Stimulated activated CD8-positive, alpha-beta memory T cell treated with anti-CD3 and anti-CD28 coated beads, Interleukin-2, amount 100 ng/mL, for 1 hour (primary cell): ENCODE measurements around the gene RGMB.
"Not testable (repeated sequence)": the region's sequence is repeated elsewhere in the genome, so short reads cannot be mapped to it uniquely, and the experiment has no call there.

Source experiments
- DNase-seq, 2 donors: peaks; one replicate each; pipeline ENCODE4 v3.0.0-alpha.2; 2020; ENCODE audit warnings: low read depth in 2 of 2

Gene RGMB, protein sequence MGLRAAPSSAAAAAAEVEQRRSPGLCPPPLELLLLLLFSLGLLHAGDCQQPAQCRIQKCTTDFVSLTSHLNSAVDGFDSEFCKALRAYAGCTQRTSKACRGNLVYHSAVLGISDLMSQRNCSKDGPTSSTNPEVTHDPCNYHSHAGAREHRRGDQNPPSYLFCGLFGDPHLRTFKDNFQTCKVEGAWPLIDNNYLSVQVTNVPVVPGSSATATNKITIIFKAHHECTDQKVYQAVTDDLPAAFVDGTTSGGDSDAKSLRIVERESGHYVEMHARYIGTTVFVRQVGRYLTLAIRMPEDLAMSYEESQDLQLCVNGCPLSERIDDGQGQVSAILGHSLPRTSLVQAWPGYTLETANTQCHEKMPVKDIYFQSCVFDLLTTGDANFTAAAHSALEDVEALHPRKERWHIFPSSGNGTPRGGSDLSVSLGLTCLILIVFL

DNA sequence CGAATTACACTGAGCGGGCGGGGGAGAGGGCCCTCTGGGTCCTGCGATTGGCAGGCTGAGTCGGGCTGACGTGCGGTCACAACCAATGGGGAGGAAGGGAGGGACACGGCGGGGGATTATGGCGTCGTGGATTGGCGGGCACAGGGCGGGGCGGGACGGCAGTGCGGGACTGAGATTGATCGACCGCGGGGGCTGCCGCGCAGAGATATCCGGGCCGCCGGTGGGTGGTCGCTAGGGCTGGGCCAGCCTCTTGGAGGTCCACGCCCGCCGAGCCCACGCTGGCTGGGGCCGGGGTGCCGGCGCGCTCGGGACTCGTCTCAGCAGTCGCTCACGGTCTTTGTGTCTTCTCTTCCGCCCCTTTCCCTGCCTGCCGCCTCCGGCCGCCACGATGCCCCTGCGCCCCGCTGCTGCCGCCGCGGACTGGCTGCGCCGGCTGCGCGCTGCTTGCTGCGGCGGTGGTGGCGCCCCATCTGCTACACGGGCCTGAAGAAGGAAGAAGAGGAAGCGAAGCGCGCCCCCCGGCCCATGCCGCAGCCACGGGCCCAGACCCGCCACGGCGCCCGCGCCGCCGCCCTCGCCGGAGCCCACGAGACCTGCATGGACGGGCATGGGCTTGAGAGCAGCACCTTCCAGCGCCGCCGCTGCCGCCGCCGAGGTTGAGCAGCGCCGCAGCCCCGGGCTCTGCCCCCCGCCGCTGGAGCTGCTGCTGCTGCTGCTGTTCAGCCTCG lies at the start of gene RGMB:
RGMB (plus strand) TSS at position 200 of the 728 bp plus-strand sequence; CDS start at position 608, 408 bp downstream.
- peak; percentile 65 to 82 for DNase-seq

DNA sequence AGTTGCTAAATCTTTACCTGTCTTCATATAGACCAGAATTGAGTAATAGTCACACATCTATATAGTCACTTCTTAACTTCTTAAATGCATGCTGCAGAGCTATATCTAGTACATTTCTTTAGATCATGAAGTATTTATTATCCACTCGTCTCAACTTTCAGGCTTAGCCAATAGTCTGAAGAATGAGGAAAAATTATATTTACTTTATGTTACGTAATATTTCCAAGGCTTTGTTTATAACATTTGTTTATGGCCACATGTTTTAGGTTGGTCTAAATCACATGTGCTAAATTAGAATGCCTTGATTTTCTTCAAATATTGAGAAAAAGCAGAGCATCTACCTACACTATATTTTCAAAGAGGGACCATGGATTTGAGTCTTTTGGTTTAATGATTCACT lies 47.2 kb upstream of the RGMB start:
- no peak for DNase-seq

DNA sequence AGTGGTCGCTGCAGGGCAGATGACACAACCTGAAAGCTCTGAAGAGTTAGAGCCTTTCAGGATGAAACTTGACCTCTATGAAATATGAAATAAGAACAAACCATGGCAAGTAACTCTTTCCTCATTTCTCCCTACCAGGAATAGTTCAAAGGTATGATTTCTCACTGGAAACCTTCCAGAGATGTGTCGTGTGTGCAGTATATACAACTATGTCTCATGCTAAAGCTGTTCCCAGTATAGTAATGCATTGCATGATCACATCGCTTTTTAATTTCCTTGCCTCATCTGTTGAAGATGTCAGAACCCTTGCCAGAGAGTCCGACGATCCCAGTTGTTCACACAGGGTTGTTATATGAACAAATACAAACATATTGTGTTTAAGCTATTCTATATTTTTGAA lies 45.8 kb upstream of the RGMB start:
- DNase-seq = no peak

DNA sequence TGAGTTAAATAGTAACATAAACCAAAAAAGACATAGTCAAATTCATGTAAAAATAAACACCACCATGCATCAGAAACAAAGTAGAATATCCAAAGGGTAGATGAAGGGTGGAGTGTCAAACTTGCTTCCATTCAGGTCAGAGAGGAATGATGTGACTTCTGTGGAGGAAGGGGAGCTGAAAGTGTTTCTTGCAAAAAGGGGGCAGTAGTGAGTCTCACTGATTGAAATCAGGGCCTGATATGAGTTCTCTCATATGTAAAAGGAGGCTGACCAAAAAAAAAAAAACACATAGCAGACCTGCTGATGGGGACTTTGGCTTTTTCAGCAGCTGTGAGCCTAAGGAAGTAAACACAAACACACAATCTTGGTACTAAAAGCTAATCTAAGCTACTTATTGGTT lies 38.8 kb upstream of the RGMB start:
- no peak for DNase-seq

DNA sequence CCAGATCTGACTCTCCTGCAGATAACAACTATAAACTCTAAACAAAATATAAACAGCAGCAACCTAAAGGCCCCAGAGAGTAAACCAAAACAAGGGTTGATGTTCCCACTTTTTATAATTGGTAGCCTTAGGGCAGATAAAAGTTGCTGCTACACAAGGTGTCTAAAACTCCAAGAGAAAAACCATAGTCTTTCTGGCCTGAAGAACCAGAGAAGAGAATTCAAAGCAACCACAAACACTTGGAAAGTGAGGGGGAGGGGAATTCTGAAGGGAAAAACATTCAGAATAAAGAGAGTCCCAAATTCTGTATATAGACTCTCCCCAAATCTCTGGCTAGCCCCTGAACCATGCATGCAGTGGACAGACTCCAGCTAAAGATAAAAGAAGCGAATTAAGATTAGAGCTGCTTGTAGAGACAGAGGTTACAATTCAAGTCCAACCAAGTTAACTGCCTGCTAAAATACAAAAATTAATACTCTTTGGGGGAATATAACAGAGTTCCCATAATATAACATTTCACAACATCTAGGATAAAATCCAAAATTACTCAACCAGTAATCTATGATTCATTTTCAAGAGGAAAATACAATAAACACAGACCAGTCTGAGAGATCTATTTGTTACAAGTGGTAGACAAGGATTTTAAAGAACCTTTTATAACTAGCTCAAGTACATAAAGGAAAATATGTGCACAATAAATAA lies 37.5 kb upstream of the RGMB start:
- no peak for DNase-seq

DNA sequence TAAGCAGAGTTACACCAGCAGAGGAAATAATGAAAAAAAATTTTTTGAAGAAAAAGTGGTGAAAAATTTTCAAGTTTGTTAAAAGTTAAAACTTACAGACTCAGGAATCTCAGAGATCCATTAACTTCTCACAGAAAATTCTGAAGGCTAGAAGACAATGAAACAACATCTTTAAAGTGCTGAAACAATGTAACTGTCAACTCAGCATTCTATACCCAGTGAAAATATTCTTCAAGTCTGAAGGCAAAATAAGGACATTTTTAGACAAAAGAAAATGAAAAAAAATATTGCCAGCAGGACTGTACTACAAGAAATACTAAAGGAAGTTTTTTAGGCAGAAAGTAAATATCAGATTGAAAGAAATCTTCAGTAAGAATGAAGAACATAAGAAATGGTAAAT lies 36.7 kb upstream of the RGMB start:
- no peak for DNase-seq

DNA sequence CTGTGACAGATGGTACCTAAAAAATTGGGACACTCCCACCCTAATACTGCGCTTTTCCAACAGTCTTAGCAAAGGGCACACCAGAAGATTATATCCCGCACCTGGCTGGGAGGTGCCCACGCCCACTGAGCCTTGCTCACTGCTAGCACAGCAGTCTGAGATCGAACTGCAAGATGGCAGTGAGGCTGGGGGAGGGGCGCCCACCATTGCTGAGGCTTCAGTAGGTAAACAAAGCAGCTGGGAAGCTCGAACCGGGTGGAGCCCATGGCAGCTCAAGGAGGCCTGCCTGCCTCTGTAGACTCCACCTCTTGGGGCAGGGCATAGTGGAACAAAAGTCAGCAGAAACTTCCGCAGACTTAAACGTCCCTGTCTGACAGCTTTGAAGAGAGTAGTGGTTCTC lies 36.0 kb upstream of the RGMB start:
- DNase-seq = not testable (repeated sequence)

DNA sequence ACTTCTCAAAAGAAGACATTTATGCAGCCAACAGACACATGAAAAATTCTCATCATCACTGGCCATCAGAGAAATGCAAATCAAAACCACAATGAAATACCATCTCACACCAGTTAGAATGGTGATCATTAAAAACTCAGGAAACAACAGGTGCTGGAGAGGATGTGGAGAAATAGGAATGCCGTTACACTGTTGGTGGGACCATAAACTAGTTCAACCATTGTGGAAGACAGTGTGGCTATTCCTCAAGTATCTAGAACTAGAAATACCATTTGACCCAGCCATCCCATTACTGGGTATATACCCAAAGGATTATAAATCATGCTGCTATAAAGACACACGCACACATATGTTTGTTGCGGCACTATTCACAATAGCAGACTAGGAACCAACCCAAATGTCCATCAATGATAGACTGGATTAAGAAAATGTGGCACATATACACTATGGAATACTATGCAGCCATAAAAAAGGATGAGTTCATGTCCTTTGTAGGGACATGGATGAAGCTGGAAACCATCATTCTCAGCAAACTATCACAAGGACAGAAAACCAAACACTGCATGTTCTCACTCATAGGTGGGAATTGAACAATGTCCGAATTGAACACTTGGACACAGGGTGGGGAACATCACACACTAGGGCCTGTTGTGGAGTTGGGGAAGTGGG lies 34.8 kb upstream of the RGMB start:
- DNase-seq = not testable (repeated sequence)

DNA sequence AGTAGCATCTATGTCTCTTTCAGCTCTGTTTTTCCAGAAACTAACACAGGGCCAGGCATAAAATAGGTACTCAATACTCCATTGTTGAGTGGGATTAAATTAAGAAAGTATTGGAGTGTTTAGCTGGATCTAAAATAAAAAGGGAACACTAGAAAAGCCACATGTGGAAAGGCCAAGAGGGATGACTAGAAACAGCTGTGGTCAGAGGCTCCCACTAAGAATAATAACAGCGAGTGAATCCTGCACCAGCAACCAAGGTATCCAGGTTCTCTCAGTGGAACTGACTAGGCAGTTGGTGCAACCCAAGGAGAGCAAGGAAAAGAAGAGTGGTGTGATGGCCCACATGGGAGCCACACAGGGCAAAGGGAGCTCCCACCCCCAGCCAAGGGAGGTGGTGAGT lies 31.5 kb upstream of the RGMB start:
- no peak for DNase-seq

DNA sequence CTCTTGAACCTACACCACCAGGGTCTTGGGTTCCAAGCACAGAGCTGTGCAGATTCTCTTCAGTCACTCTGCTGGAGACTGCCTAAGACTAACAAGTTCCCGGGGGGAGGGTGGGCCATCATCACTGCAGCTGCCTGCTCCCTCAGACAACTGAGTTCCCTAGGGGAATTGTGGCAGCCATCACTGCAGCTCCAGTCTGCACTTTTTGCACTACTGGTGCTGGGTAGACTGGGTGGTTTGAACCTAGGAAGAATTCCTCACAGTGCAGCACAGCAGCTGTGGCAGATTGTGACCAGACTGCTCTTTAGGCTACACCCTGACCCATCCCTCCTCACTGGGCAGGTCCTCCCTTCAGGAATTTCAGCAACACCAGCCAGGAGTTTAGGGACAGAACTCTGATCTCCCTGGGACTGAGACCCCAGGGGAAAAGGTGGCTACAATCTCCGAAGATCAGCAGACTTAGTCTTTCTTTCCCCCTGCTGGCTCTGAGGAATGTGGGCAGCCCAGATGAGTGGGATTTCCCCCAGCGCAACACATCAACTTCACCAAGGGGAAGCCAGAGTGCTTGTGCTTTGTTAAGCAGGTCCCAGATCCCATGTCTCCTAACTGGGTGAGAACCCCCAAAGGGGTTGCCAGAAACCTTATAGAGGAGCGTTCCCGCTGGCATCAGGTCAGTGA lies 30.9 kb upstream of the RGMB start:
- DNase-seq = no peak

DNA sequence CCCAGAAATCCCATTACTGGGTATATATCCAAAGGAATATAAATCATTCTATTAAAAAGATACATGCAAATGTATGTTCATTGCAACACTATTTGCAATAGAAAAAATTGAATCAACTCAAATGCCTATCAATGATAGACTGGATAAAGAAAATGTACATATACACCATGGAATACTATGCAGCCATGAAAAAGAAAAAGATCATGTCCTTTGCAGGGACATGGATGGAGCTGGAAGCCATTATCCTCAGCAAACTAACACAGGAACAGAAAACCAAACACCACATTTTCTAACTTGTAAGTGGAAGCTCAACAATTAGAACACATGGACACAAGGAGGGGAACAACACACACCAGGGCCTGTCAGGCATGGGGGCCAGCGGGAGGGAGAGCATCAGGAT lies 25.2 kb upstream of the RGMB start:
- not testable (repeated sequence) for DNase-seq

DNA sequence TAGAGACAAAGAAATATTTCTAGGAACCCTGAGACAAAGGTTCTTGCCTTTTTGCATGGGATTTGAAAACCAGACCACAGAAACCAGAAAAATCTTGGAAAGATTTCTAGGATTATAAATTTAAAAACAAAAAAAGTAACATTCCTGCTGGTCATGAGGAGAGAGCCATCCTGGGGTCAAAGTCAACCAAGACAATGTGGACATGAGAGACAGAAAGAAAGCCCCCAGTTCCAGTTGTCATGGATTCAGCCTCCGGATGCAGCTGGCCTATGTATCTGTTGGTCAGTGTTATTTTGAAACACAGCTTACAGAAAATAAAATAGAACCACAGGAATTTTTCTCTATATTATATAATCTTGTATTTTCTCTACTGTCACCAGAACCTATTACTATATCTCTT lies 24.4 kb upstream of the RGMB start:
- DNase-seq = no peak

DNA sequence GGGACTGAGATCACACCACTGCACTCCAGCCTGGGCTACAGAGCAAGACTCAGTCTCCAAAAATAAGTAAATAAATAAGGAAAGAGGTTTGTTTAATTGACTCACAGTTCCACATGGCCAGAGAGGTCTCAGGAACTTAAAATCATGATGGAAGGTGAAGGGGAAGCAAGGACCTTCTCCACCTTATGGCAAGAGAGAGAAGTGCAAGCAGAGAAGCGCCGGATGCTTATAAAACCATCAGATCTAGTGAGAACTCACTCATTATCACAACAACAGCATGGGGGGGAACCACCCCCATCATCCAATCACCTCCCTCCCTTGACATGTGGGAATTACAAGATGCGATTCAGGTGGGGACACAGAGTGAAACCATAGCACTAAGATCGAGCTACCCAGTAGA lies 22.8 kb upstream of the RGMB start:
- no peak for DNase-seq

DNA sequence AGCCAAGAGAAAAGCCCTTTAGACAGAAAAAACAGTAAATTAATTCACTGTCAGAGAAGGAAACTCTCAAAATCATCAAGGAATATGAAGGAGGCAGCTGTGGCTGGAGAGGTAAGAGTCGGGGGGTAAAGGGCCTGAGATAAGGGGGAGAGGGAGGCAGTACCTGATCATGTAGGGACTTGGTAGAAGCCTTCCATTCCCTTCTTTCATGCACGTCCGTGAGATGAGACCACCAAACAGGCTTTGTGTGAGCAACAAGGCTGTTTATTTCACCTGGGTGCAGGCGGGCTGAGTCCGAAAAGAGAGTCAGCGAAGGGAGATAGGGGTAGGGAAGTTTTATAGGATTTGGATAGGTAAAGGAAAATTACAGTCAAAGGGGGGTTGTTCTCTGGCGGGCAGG lies 21.1 kb upstream of the RGMB start:
- not testable (repeated sequence) for DNase-seq

DNA sequence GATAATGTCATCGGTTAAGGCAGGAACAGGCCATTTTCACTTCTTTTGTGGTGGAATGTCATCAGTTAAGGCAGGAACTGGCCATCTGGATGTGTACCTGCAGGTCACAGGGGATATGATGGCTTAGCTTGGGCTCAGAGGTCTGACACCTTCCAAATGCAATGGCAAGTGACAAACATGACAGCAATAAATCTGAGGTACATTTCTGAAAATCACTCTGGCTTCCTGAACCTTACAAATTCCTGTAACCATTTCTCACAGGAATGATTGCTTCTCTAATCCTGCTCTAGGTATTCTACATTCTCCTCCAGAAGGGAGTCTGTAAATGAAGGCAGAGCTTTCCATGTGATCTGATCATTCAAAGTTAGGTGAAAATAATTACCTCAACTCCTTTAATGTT lies 20.7 kb upstream of the RGMB start:
- DNase-seq = not testable (repeated sequence)

DNA sequence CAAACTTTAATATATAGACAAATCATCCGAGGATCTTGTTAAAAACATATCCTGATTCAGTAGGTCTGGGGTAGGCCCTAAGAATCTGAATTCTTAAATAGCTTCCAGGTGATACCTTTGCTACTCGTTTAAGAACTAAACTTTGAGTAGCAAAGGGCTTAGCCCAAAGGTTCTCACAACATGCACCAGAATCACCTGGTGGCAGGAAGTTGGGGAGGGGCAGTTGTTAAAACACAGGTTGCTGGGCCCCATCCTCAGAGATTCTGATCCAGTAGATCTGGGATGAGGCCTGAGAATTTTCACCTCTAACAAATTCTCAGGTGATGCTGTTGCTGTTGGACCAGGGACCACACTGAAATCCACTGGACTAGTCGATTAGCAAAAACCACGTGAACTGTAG lies 20.0 kb upstream of the RGMB start:
- no peak for DNase-seq

DNA sequence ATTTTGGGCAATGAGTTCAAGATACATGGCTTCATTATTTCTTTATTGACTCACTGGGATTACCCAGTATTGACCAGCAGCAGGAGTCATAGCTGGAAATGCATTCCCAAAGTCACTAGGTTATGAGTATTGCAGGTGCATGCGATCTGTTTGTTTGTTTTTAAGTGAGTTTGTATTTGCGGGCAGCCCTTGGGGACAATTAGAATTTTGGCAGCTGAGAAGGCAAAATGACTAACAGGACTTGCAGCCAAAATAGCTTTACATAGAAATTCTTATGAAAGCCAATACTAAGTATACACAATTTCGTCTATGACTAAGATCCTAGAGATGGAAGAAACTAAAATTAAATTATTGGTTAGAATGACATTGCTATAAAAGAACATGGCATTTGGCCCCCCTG lies 18.1 kb upstream of the RGMB start:
- DNase-seq = no peak

DNA sequence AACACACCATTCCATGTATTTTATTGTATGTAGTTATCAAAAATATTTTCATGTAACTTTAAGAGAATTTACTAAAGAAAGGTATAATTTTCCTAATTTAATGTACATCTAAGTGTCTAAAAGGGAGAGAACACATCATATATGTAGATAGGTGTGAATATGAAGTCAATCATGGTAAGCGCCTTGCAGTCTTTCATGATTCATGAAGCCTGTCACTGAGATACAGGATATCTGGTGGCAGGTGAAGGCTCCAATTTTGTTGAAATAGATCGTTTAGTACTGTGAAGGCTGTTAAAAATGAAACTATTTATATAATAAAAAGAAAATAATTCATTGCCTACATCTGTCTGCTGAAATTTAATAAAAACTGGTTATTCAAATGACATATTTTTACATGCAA lies 15.5 kb upstream of the RGMB start:
- DNase-seq = no peak

DNA sequence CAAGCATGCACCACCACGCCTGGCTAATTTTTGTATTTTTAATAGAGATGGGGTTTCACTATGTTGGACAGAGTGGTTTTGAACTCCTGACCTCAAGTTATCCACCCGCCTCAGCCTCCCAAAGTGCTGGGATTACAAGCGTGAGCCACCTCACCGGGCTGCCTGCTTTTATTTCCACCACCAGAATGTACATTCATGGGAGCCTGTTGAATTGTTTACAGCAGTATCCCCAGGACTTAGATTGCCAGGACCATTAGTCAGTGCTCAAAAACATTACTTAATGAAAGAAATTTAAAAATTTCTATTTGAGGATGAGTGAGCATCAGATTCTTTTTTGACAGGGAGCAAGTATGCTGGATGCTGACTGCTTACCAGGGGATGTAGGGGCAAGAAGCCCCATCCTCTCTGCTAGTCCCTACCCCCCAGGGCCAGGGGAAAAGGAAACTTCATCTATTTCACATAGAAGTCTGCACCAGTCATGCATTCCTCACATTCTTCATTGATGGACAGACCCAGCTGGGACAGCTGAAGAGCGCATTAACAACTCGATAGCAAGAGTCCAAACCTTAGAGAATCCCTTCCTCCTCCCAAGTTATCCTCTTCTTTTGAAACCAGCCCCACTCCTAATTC lies 10.3 kb upstream of the RGMB start:
- DNase-seq = no peak

DNA sequence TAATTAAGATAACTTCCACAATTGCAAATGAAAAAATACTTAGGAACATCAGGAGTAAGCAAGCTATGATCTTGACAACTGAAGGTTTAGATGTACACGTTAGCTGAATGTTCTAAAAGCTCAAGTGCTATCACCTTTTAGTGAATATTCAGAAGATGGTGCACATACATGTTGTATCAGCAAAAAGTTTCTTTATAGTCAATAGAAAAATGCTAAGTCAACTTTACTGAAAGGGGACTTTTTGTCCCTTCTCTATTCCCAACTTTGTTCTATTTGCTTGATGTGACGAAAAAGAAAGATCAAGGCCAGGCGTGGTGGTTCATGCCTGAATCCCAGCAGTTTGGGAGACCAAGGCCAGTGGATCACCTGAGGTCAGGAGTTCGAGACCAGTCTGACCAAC lies 7.6 kb upstream of the RGMB start:
- DNase-seq = no peak

DNA sequence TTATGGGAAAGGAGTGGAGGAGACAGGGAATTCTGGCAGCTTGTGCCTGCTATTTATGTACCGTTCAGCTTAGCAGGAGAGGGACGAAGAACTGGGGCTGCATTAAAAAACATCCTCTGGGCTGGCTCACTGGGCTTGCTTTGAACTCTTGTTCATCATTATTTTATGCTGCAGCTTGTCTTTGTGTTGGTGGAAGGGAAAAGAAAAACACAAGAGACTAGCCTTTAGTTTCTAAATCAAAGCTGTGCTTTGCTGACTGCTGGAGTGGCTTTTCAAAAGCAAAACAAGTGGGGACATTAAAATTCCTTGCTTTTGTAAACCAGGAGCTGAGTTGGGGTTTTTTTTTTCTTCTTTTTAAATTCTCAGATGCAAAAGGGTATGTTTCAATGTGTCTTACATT lies 5.9 kb upstream of the RGMB start:
- DNase-seq = no peak
